Naive B cell (primary cell): ENCODE data around the gene HSPH1. TPM values are rescaled to one million over a fixed set of nuclear protein-coding genes. Genes with fewer than 3 reads are reported as not detected.

Experiments used
- ATAC-seq, 2 donors: fragments of 150-1000 bp; cut with Tn5 transposase; 2 replicates each; pipeline ENCODE4 v1.10.0; 2021; ENCODE audit warnings: low read depth in 2 of 2, mild to moderate bottlenecking in 2 of 2, moderate library complexity in 2 of 2
- DNase-seq: peaks from one replicate; pipeline ENCODE4 v3.0.0; 2022
- H3K27ac Mint-ChIP-seq, 6 donors: one replicate each; pipeline ENCODE4 v1.8.0; 2020 to 2022; ENCODE audit warnings: mild to moderate bottlenecking in 6 of 6, mixed read lengths in 6 of 6, moderate library complexity in 5 of 6, inconsistent platforms in 2 of 6
- H3K27me3 Mint-ChIP-seq, 3 donors: one replicate each; pipeline ENCODE4 v1.8.0; 2021 to 2022; ENCODE audit warnings: mixed read lengths in 3 of 3, mild to moderate bottlenecking in 1 of 3
- H3K36me3 Mint-ChIP-seq, 2 donors: one replicate each; pipeline ENCODE4 v1.8.0; 2020 to 2022; ENCODE audit warnings: mixed read lengths in 2 of 2, inconsistent platforms in 1 of 2, mild to moderate bottlenecking in 1 of 2
- H3K4me1 Mint-ChIP-seq, 3 donors: one replicate each; pipeline ENCODE4 v1.8.0; 2020 to 2022; ENCODE audit warnings: mixed read lengths in 3 of 3, inconsistent platforms in 1 of 3, mild to moderate bottlenecking in 1 of 3, moderate library complexity in 1 of 3
- H3K4me3 Mint-ChIP-seq, 8 donors: one replicate each; pipeline ENCODE4 v1.8.0; 2020 to 2022; ENCODE audit warnings: mild to moderate bottlenecking in 8 of 8, mixed read lengths in 8 of 8, moderate library complexity in 8 of 8, inconsistent platforms in 2 of 8
- H3K9me3 Mint-ChIP-seq, 7 donors: one replicate each; pipeline ENCODE4 v1.8.0; 2020 to 2022; ENCODE audit warnings: mixed read lengths in 7 of 7, mild to moderate bottlenecking in 5 of 7, inconsistent platforms in 2 of 7, moderate library complexity in 1 of 7
- polyA plus RNA-seq, 6 donors: library from polyadenylated mRNA; unstranded; fragments of 300-500 nt; fragmentation: Illumina TruSeq; gene quantifications; one replicate each; pipeline ENCODE4 v1.2.3, GENCODE V29; 2021; ENCODE audit warnings: low read depth in 6 of 6

Gene HSPH1
- polyA plus RNA-seq, 6 donors from 2014 or later, result 24.3 to 43.1 (median 31.4) TPM

DNA sequence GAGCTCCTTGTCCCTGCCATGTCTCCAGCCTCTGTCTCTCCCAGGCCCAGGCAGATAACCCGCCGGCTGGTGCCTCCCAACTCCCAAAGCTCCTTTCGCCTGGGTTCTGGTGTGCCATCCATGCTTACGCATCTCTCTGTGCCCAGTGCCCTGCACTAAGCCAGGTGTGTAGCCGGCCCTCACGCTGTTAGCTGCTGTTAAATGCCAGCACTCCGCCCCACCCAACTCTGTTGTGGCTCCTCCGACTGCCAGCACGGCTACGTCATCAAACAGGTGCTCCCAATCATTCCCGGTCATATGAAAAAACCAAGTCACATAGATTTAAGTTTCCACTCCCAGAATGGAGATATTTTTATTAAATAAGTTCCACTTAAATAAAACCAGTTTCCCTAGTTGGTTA lies 7.0 kb upstream of the HSPH1 start:
- H3K27ac Mint-ChIP-seq, result peak overlapping the region in 2 of 6 donors; percentile 14 to 36
- peaks cover 16 to 41% (median 32%) of the 10 kb centered on the region in 3 donors for H3K27me3 Mint-ChIP-seq
- no peak overlapping the region for H3K4me3 Mint-ChIP-seq
- DNase-seq (no peak), ATAC-seq (no peak)
- H3K36me3 Mint-ChIP-seq, result no peaks in the 10 kb centered on the region
- no peaks in the 10 kb centered on the region for H3K9me3 Mint-ChIP-seq
- H3K4me1 Mint-ChIP-seq, result no peaks in the 10 kb centered on the region

- Mint-ChIP-seq H3K9me3 (no peaks in the 10 kb centered on the region), H3K4me1 (no peaks in the 10 kb centered on the region), H3K4me3 (no peak overlapping the region), H3K27me3 (peaks cover 12 to 35% (median 28%) of the 10 kb centered on the region in 3 donors), H3K27ac (no peak overlapping the region), H3K36me3 (no peaks in the 10 kb centered on the region)
- ATAC-seq, result no peak
- no peak for DNase-seq
Measured at GRCh38 chr13:31168166-31168565, 6.5 kb upstream of the HSPH1 start.

DNA sequence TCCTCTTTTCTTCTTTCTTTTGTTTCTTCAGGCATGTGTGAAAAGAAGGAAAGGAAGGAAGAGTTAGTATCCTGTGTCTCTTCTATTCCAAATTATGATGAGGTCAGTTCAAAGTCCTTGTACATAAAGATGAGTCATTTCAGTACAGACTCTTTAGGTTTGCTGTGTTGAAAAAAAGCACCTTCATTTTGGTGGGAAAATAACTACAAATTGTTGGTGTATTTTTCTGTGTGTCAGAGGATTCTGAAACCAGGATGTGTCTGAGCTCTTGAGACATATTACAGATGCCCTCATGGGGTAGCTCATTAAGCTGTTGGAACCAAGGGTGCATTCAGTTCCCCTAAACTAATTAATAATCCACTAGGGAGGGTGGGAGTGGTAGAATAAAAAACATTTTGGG lies 5.8 kb upstream of the HSPH1 start:
- no peaks in the 10 kb centered on the region for H3K36me3 Mint-ChIP-seq
- H3K27me3 Mint-ChIP-seq, result peaks cover 5 to 28% (median 21%) of the 10 kb centered on the region in 3 donors
- H3K9me3 Mint-ChIP-seq, result no peaks in the 10 kb centered on the region
- ATAC-seq (no peak), DNase-seq (no peak)
- H3K4me3 Mint-ChIP-seq, result no peak overlapping the region
- peaks cover 5% of the 10 kb centered on the region in 3 donors for H3K4me1 Mint-ChIP-seq
- no peak overlapping the region for H3K27ac Mint-ChIP-seq

- Mint-ChIP-seq H3K27ac (no peak overlapping the region), H3K4me1 (peaks cover 7 to 9% (median 8%) of the 10 kb centered on the region in 3 donors), H3K36me3 (no peaks in the 10 kb centered on the region), H3K4me3 (no peak overlapping the region), H3K27me3 (peaks cover 0 to 23% (median 17%) of the 10 kb centered on the region in 3 donors), H3K9me3 (peaks cover 0 to 2% (median 0%) of the 10 kb centered on the region in 7 donors)
- ATAC-seq, result no peak
- no peak for DNase-seq
Measured at GRCh38 chr13:31166591-31166990, 4.9 kb upstream of the HSPH1 start.

- Mint-ChIP-seq H3K27me3 (no peaks in the 10 kb centered on the region), H3K9me3 (peaks cover 0 to 2% (median 0%) of the 10 kb centered on the region in 7 donors), H3K4me1 (peaks cover 21 to 32% (median 26%) of the 10 kb centered on the region in 3 donors), H3K4me3 (peak overlapping the region; percentile 93 to 100 (median 98)), H3K27ac (peak overlapping the region; percentile 95 to 99 (median 98)), H3K36me3 (peaks cover 0 to 3% of the 10 kb centered on the region in 2 donors)
- peak; percentile 97 for DNase-seq
- ATAC-seq, result peak; percentile 80
Measured at GRCh38 chr13:31162151-31163008, 676 bp upstream of the HSPH1 start.

GRCh38 chr13:31160857-31161556 lies 697 bp downstream of the HSPH1 start:
- Mint-ChIP-seq H3K27me3 (no peaks in the 10 kb centered on the region), H3K4me3 (peak overlapping the region; percentile 93 to 100 (median 98)), H3K36me3 (peaks cover 0 to 6% of the 10 kb centered on the region in 2 donors), H3K9me3 (peaks cover 0 to 2% (median 0%) of the 10 kb centered on the region in 7 donors), H3K4me1 (peaks cover 21 to 32% (median 26%) of the 10 kb centered on the region in 3 donors), H3K27ac (peak overlapping the region; percentile 95 to 99 (median 98))
- DNase-seq (peak; percentile 50), ATAC-seq (no peak)

DNA sequence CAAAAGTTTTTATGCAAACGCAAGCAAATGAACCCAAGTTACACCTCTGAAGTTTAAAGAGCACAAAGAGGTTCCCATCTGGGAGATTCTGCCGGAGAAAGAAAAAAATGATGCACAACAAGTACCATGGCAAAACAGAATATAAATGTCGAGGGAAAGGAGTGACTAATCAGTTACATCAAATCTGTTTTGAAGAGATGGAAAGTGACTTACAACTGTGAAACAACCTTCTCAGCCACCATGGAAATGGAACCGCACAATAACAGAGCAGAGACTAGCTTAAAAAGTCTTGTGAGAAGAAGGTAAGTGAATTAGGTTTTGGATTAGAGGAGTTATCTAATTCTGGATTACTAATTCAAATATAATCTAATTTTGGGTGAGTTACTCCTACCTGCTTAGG lies 2.4 kb downstream of the HSPH1 start:
- no peak for ATAC-seq
- Mint-ChIP-seq H3K4me1 (peaks cover 21 to 32% (median 26%) of the 10 kb centered on the region in 3 donors), H3K27me3 (no peaks in the 10 kb centered on the region), H3K4me3 (peak overlapping the region in 4 of 8 donors; percentile 94 to 100 (median 97)), H3K9me3 (peaks cover 0 to 2% (median 0%) of the 10 kb centered on the region in 7 donors), H3K36me3 (peaks cover 8 to 15% of the 10 kb centered on the region in 2 donors), H3K27ac (peak overlapping the region in 1 of 6 donors; percentile 98)
- no peak for DNase-seq

DNA sequence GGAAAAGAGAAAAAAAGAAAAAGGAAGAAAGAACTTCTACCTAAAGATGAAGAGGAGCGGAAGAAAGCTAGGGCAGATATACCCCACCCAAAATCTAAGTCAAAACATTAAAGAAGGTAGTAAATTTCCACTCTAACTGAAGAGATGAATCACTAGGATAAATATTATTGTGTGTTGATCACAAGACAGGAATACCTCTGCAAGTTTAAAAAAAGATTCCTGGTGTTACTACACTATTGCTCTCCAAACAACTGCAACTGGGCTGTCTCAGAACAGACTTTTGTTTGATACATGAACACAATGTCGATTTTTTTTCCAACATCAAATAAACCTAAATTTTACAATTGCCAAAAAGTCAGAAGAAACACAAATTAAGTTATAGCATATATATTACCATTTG lies 6.8 kb downstream of the HSPH1 start:
- no peaks in the 10 kb centered on the region for H3K9me3 Mint-ChIP-seq
- H3K4me1 Mint-ChIP-seq, result peaks cover 4 to 22% (median 12%) of the 10 kb centered on the region in 3 donors
- ATAC-seq, result no peak
- no peak overlapping the region for H3K4me3 Mint-ChIP-seq
- no peak for DNase-seq
- H3K36me3 Mint-ChIP-seq, result peaks cover 31 to 37% of the 10 kb centered on the region in 2 donors
- H3K27ac Mint-ChIP-seq, result peak overlapping the region in 2 of 6 donors; percentile 34 to 81
- no peaks in the 10 kb centered on the region for H3K27me3 Mint-ChIP-seq

DNA sequence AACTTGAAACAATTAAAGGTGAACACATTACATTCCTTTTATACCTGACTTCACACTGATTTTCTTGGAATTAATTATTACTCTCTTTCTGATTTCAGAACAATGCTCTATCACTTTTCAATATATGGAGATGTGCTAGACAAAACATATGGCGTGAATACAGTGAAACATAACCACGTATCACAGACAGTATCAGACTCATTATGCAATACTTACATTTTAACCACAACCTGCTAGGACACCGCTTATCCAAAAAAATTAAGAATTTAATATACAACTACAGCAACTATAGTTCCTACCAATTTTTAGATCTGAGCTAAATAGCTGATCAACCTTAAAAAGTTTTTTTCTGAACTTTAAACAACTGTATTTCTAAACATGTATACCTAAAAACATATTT lies 9.9 kb downstream of the HSPH1 start:
- Mint-ChIP-seq H3K27me3 (no peaks in the 10 kb centered on the region), H3K4me3 (no peak overlapping the region), H3K4me1 (peaks cover 0 to 13% (median 7%) of the 10 kb centered on the region in 3 donors), H3K9me3 (no peaks in the 10 kb centered on the region), H3K36me3 (peaks cover 36 to 50% of the 10 kb centered on the region in 2 donors), H3K27ac (no peak overlapping the region)
- no peak for DNase-seq
- ATAC-seq, result no peak

- H3K36me3 Mint-ChIP-seq, result peaks cover 38 to 52% of the 10 kb centered on the region in 2 donors
- ATAC-seq (no peak), DNase-seq (no peak)
- no peak overlapping the region for H3K4me3 Mint-ChIP-seq
- peak overlapping the region in 1 of 6 donors; percentile 68 for H3K27ac Mint-ChIP-seq
- peaks cover 0 to 13% (median 7%) of the 10 kb centered on the region in 3 donors for H3K4me1 Mint-ChIP-seq
- no peaks in the 10 kb centered on the region for H3K9me3 Mint-ChIP-seq
- no peaks in the 10 kb centered on the region for H3K27me3 Mint-ChIP-seq
Measured at GRCh38 chr13:31150315-31150985, 11.3 kb downstream of the HSPH1 start.

DNA sequence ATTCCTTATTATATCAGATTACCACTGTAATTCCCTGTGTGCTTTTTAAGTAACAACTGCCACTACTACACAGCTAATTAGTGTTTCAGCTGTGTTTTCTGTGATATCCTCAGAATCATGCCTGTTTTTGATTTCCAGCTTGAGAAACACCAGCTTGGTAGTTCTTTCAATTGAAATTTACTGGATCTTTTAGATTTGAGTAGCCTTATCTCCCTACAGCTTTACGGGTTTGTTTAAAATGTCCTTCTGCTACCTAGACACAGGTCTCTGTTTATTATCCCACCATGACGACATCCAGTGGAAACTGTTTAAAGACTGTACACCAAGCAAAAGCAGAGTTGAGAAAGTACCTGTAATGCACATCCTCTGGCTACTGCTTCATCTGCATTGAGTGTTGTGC lies 12.1 kb downstream of the HSPH1 start:
- Mint-ChIP-seq H3K36me3 (peaks cover 41 to 54% of the 10 kb centered on the region in 2 donors), H3K27ac (peak overlapping the region in 1 of 6 donors; percentile 47), H3K27me3 (no peaks in the 10 kb centered on the region)

DNA sequence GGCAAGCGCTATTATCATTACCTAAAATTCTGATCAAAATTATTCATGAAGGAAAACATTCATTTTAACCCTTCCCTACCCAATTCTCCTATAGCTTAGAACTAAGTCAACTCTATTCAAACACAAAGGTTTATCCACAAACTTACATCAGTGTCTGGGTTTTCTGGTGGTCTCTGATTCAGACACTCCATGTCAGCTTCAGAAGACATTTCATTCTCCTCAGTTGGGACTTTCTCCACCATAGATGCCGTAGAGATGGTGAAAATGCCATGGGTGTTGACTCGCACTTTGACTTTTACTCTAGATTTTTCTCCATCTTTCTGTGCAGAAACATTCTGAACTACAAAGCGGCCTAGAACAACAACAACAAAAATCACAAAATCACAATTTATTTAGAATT lies 16.3 kb downstream of the HSPH1 start:
- H3K27me3 Mint-ChIP-seq, result no peaks in the 10 kb centered on the region
- DNase-seq, result no peak
- H3K36me3 Mint-ChIP-seq, result peaks cover 42 to 49% of the 10 kb centered on the region in 2 donors
- H3K4me3 Mint-ChIP-seq, result no peak overlapping the region
- H3K9me3 Mint-ChIP-seq, result no peaks in the 10 kb centered on the region
- peak overlapping the region in 1 of 6 donors; percentile 42 for H3K27ac Mint-ChIP-seq
- peaks cover 0 to 22% (median 11%) of the 10 kb centered on the region in 3 donors for H3K4me1 Mint-ChIP-seq
- ATAC-seq, result no peak

More for the DNA sequence above, 12.1 kb downstream of the HSPH1 start:
- DNase-seq (no peak), ATAC-seq (no peak)
- H3K4me1 Mint-ChIP-seq, result peaks cover 0 to 15% (median 7%) of the 10 kb centered on the region in 3 donors
- no peak overlapping the region for H3K4me3 Mint-ChIP-seq
- no peaks in the 10 kb centered on the region for H3K9me3 Mint-ChIP-seq

DNA sequence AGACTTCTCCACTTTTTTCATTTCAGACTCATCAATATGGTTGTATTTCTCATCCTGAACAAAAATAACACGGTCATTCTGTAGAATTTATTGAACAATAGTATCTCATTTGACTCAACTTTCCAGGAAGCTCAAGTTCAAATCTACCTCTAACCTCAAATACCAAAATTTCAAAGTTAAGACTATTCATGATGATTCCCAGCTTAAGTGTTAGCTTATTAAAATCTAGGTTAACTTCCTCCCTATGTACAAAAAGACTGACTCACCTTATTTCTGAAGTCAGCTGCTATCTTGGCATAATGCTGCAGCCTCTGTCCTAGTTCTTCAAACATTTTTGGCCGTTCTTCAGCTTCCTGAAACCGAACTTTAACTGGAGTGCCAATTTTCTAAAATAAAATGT lies 23.2 kb downstream of the HSPH1 start:
- peak overlapping the region in 1 of 6 donors; percentile 56 for H3K27ac Mint-ChIP-seq
- ATAC-seq (no peak), DNase-seq (no peak)
- H3K4me1 Mint-ChIP-seq, result peaks cover 0 to 10% (median 4%) of the 10 kb centered on the region in 3 donors
- no peaks in the 10 kb centered on the region for H3K27me3 Mint-ChIP-seq
- no peaks in the 10 kb centered on the region for H3K9me3 Mint-ChIP-seq
- H3K36me3 Mint-ChIP-seq, result peaks cover 40 to 46% of the 10 kb centered on the region in 2 donors
- H3K4me3 Mint-ChIP-seq, result no peak overlapping the region
